IMR-90 (cell line): ENCODE measurements around the gene CETP. TPM values are rescaled to one million over a fixed set of nuclear protein-coding genes. Genes with fewer than 3 reads are reported as not detected.

Experiments used
- ATAC-seq: fragments of 200-7000 bp; cut with Tn5 transposase; 2 replicates; pipeline ENCODE4 v1.9.1; 2020; ENCODE audit warnings: low read depth, mild to moderate bottlenecking, moderate library complexity
- BruUV-seq: library from RNA; stranded (reverse); fragments of 400-500 nt; replicated peaks from 2 replicates; lab custom pipeline; 2021; lab: Mats Ljungman, UMichigan
- CTCF ChIA-PET: fragments of 300-600 bp; formaldehyde crosslinking; extraction: SDS; loops from one replicate; lab custom pipeline; 2021; ENCODE audit warnings: antibody characterized with exemption; lab: Yijun Ruan, JAX
- POLR2A ChIA-PET: fragments of 300-600 bp; sonication (Branson Sonifier 250); formaldehyde crosslinking; loops from one replicate; lab custom pipeline; 2022; ENCODE audit warnings: antibody characterized with exemption; ENCODE audit not compliant: unreplicated experiment; lab: Charles Lee
- DNase-seq: peaks from one replicate; pipeline ENCODE4 v3.0.0; 2013
- H2AFZ ChIP-seq: replicated peaks from 2 replicates; pipeline ENCODE3; 2013; ENCODE audit warnings: low read length, mild to moderate bottlenecking; ENCODE audit not compliant: poor library complexity
- H2AK5ac ChIP-seq: 2 replicates; pipeline ENCODE4 v1.6.1; 2013; ENCODE audit warnings: low read depth, low read length, inconsistent platforms
- H2AK9ac ChIP-seq: replicated peaks from 2 replicates; pipeline ENCODE3; 2013; ENCODE audit warnings: mild to moderate bottlenecking, low read depth, low read length, moderate library complexity; ENCODE audit not compliant: poor library complexity
- H2BK120ac ChIP-seq: 2 replicates; pipeline ENCODE4 v1.6.1; 2013; ENCODE audit warnings: low read depth, low read length, inconsistent platforms
- H2BK15ac ChIP-seq: 3 replicates; pipeline ENCODE4 v1.6.1; 2013; ENCODE audit warnings: low read depth, low read length, inconsistent platforms
- H2BK20ac ChIP-seq: 2 replicates; pipeline ENCODE4 v1.6.1; 2013; ENCODE audit warnings: low read depth, mild to moderate bottlenecking, inconsistent platforms, low read length, moderate library complexity
- H2BK5ac ChIP-seq: 2 replicates; pipeline ENCODE4 v1.6.1; 2013; ENCODE audit warnings: mild to moderate bottlenecking, low read depth, low read length, inconsistent platforms; ENCODE audit not compliant: poor library complexity, severe bottlenecking
- H3K14ac ChIP-seq: replicated peaks from 2 replicates; pipeline ENCODE4 v1.6.1; 2013; ENCODE audit warnings: low read depth, low read length, inconsistent platforms
- H3K18ac ChIP-seq: 2 replicates; pipeline ENCODE4 v1.6.1; 2013; ENCODE audit warnings: low read depth, low read length, control low read depth
- H3K23ac ChIP-seq: 2 replicates; pipeline ENCODE4 v1.6.1; 2013; ENCODE audit warnings: low read depth, low read length, inconsistent platforms
- H3K27ac ChIP-seq: 2 replicates; pipeline ENCODE4 v1.5.1; 2013; ENCODE audit warnings: mild to moderate bottlenecking, control low read depth, low read length; ENCODE audit not compliant: insufficient read depth
- H3K27me3 ChIP-seq: 2 replicates; pipeline ENCODE4 v1.6.1; 2013; ENCODE audit warnings: low read length; ENCODE audit not compliant: control insufficient read depth, insufficient read depth
- H3K36me3 ChIP-seq: 2 replicates; pipeline ENCODE4 v1.6.1; 2013; ENCODE audit warnings: low read length, mixed read lengths; ENCODE audit not compliant: control insufficient read depth, insufficient read depth
- H3K4ac ChIP-seq: 2 replicates; pipeline ENCODE4 v1.6.1; 2013; ENCODE audit warnings: low read depth, low read length, inconsistent platforms
- H3K4me1 ChIP-seq: 2 replicates; pipeline ENCODE4 v1.6.1; 2013; ENCODE audit warnings: low read length, mixed read lengths; ENCODE audit not compliant: control insufficient read depth, insufficient read depth
- H3K4me2 ChIP-seq: 2 replicates; pipeline ENCODE4 v1.6.1; 2013; ENCODE audit warnings: low read depth, mild to moderate bottlenecking, control low read depth, low read length, moderate library complexity
- H3K4me3 ChIP-seq: 2 replicates; pipeline ENCODE4 v1.5.1; 2013; ENCODE audit warnings: low read depth, mild to moderate bottlenecking, control low read depth, low read length, moderate library complexity; ENCODE audit not compliant: insufficient read depth
- H3K56ac ChIP-seq: 2 replicates; pipeline ENCODE4 v1.6.1; 2013; ENCODE audit warnings: low read length, inconsistent platforms; ENCODE audit not compliant: insufficient read depth; ENCODE audit errors: extremely low read depth
- H3K79me1 ChIP-seq, 2 experiments: 2 replicates each; pipeline ENCODE4 v1.6.1; 2013; ENCODE audit warnings: low read length in 2 of 2, inconsistent platforms in 1 of 2, low read depth in 1 of 2
- H3K9ac ChIP-seq: 2 replicates; pipeline ENCODE4 v1.6.1; 2013; ENCODE audit warnings: low read depth, low read length, control low read depth
- H3K9me1 ChIP-seq: 2 replicates; pipeline ENCODE4 v1.6.1; 2013; ENCODE audit warnings: low read length, inconsistent platforms; ENCODE audit not compliant: insufficient read depth
- H3K9me3 ChIP-seq: 2 replicates; pipeline ENCODE4 v1.6.1; 2013; ENCODE audit warnings: low read length; ENCODE audit not compliant: control insufficient read depth, insufficient read depth
- H4K20me1 ChIP-seq: 2 replicates; pipeline ENCODE4 v1.6.1; 2013; ENCODE audit warnings: low read length, inconsistent platforms; ENCODE audit not compliant: insufficient read depth
- H4K5ac ChIP-seq: 2 replicates; pipeline ENCODE4 v1.6.1; 2013; ENCODE audit warnings: mild to moderate bottlenecking, low read depth, low read length, control low read depth
- H4K8ac ChIP-seq, 2 experiments: 2 replicates each; pipeline ENCODE4 v1.6.1; 2013; ENCODE audit warnings: low read depth in 2 of 2, low read length in 2 of 2, control low read depth in 1 of 2, inconsistent platforms in 1 of 2
- H4K91ac ChIP-seq: 2 replicates; pipeline ENCODE4 v1.6.1; 2013; ENCODE audit warnings: low read depth, low read length, inconsistent platforms; ENCODE audit not compliant: insufficient read depth
- BHLHE40 ChIP-seq: fragments of 150-350 bp; IDR thresholded peaks from 2 replicates; pipeline ENCODE4 v1.6.1; 2016; ENCODE audit warnings: mild to moderate bottlenecking, low read depth, low read length
- CEBPB ChIP-seq: IDR thresholded peaks from 2 replicates; pipeline ENCODE4 v1.6.1; 2012; ENCODE audit warnings: low read depth, low read length, improper control_type of control experiment
- CHD1 ChIP-seq: IDR thresholded peaks from 2 replicates; pipeline ENCODE4 v1.6.1; 2012; ENCODE audit warnings: low read depth, low read length, improper control_type of control experiment
- CTCF ChIP-seq: conservative IDR thresholded peaks from 2 replicates; pipeline ENCODE4 v1.5.1; 2012; ENCODE audit warnings: mild to moderate bottlenecking, low read depth, low read length, improper control_type of control experiment
- MAFK ChIP-seq: IDR thresholded peaks from 2 replicates; pipeline ENCODE4 v1.6.1; 2012; ENCODE audit warnings: low read depth, low read length, improper control_type of control experiment
- MAZ ChIP-seq: IDR thresholded peaks from 2 replicates; pipeline ENCODE4 v1.6.1; 2012; ENCODE audit warnings: low read depth, mild to moderate bottlenecking, low read length, improper control_type of control experiment, moderate library complexity, borderline replicate concordance
- MXI1 ChIP-seq: IDR thresholded peaks from 2 replicates; pipeline ENCODE4 v1.6.1; 2012; ENCODE audit warnings: low read depth, mild to moderate bottlenecking, low read length, moderate library complexity, borderline replicate concordance
- NFE2L2 ChIP-seq: fragments of 150-350 bp; IDR thresholded peaks from 2 replicates; pipeline ENCODE4 v1.6.1; 2016; ENCODE audit warnings: low read depth, mild to moderate bottlenecking, low read length
- POLR2A ChIP-seq: IDR thresholded peaks from 2 replicates; pipeline ENCODE4 v1.6.1; 2012; ENCODE audit warnings: mild to moderate bottlenecking, low read depth, low read length
- RAD21 ChIP-seq: IDR thresholded peaks from 2 replicates; pipeline ENCODE4 v1.6.1; 2012; ENCODE audit warnings: low read length, improper control_type of control experiment
- RCOR1 ChIP-seq: IDR thresholded peaks from 2 replicates; pipeline ENCODE4 v1.6.1; 2012; ENCODE audit warnings: mild to moderate bottlenecking, low read length, improper control_type of control experiment; ENCODE audit not compliant: insufficient replicate concordance
- RFX5 ChIP-seq: IDR thresholded peaks from 2 replicates; pipeline ENCODE4 v1.8.0; 2012; ENCODE audit warnings: low read depth, mild to moderate bottlenecking, low read length, moderate library complexity
- SMC3 ChIP-seq: fragments of 150-350 bp; IDR thresholded peaks from 2 replicates; pipeline ENCODE4 v1.6.1; 2016; ENCODE audit warnings: low read depth, mild to moderate bottlenecking, antibody characterized with exemption, low read length, moderate library complexity
- USF2 ChIP-seq: fragments of 150-350 bp; IDR thresholded peaks from 2 replicates; pipeline ENCODE4 v1.6.1; 2017; ENCODE audit warnings: mild to moderate bottlenecking, antibody characterized with exemption, low read length, low read depth
- WGBS, 2 experiments: methylation state at CpG; one replicate each; pipeline versions ENCODE4 v1.1.5 to v1.1.7; 2013; ENCODE audit warnings: missing lambda C conversion rate in 2 of 2; ENCODE audit not compliant: insufficient read length in 1 of 2; ENCODE audit errors: extremely low coverage in 2 of 2; 5-methylcytosine and 5-hydroxymethylcytosine counted together
- dilution Hi-C: fragments of 300-500 bp; cut with HindIII; formaldehyde crosslinking; loops from one replicate; pipeline ENCODE4 v1.14.3; 2018; ENCODE audit warnings: low sequenced_read_pairs; ENCODE audit not compliant: unreplicated experiment
- in situ Hi-C: fragments of 300-500 bp; cut with MboI; formaldehyde crosslinking; loops from 3 replicates; pipeline ENCODE4 v1.14.3; 2019; ENCODE audit warnings: low sequenced_read_pairs, inconsistent platforms, mixed read lengths
- intact Hi-C: fragments of 100-400 bp; cut with micrococcal nuclease; formaldehyde crosslinking; loops from 2 replicates; pipeline ENCODE4 v1.10.0; 2022
- polyA plus RNA-seq, 3 experiments: library from polyadenylated mRNA; depleted of rRNA; stranded (reverse); fragments of >200 nt; gene quantifications; 2 replicates each; pipeline ENCODE4 v1.2.3, GENCODE V29; 2012; ENCODE audit warnings: low replicate concordance in 1 of 3
- total RNA-seq: library from RNA; depleted of rRNA; stranded (reverse); fragments of >200 nt; gene quantifications from 2 replicates; pipeline ENCODE4 v1.2.3, GENCODE V29; 2012
- TF ChIP-seq, protein P1 (sequence below): fragments of 150-350 bp; IDR thresholded peaks from 2 replicates; pipeline ENCODE4 v1.6.1; 2016; ENCODE audit warnings: low read depth, mild to moderate bottlenecking, low read length, moderate library complexity, borderline replicate concordance

The CETP gene
- total and polyA plus RNA-seq, 2 of the 4 experiments (the other 2 are of a cell fraction), result not detected

DNA sequence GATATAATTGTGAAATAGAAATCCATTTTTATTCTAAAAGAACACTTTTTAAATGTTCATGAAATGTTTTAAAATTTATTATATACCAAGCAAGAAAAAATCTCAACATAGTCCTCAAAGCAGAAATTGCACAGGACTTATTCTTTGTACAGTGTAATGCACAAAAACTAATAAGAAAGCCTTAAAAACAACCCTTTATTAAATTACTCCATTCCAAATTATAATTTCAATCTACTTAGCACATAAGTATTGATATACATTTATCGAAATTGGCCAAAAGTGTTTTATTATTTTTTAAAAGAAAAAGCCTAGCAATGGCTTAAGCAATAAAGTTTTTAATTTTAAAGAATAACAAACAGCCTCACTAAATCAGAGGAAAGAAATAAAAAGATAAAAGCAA, 46.7 kb downstream of the CETP start:
- H2BK20ac ChIP-seq, result no peak overlapping the region
- TF ChIP-seq NFE2L2 (no peak), CEBPB (no peak), CHD1 (no peak), RCOR1 (no peak), POLR2A (no peak), RAD21 (no peak), MAZ (no peak), CTCF (no peak), RFX5 (no peak), SMC3 (no peak), BHLHE40 (no peak), MXI1 (no peak), USF2 (no peak), MAFK (no peak)
- TF ChIP-seq, protein P1, sequence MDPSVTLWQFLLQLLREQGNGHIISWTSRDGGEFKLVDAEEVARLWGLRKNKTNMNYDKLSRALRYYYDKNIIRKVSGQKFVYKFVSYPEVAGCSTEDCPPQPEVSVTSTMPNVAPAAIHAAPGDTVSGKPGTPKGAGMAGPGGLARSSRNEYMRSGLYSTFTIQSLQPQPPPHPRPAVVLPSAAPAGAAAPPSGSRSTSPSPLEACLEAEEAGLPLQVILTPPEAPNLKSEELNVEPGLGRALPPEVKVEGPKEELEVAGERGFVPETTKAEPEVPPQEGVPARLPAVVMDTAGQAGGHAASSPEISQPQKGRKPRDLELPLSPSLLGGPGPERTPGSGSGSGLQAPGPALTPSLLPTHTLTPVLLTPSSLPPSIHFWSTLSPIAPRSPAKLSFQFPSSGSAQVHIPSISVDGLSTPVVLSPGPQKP, result no peak
- WGBS, 2 experiments, result 100% methylated on average over 1 of the region's 1 CpG; no CpG with 5 or more reads in 1 of the 2 experiments
- no peak overlapping the region for H3K4ac ChIP-seq
- peaks cover 3% of the 10 kb centered on the region for H3K36me3 ChIP-seq
- H3K9me3 ChIP-seq, result no peaks in the 10 kb centered on the region
- H3K9me1 ChIP-seq, result peaks cover 9% of the 10 kb centered on the region
- H4K91ac ChIP-seq, result no peak overlapping the region
- no peak overlapping the region for H4K5ac ChIP-seq
- in situ Hi-C loops (no loop called here), intact Hi-C loops (no loop called here), dilution Hi-C loops (no loop called here)
- H3K23ac ChIP-seq, result no peak overlapping the region
- BruUV-seq, result no TSS peak
- H3K79me1 ChIP-seq, result peaks cover 7 to 44% of the 10 kb centered on the region in 2 experiments
- no peak overlapping the region for H2BK15ac ChIP-seq
- POLR2A ChIA-PET, result no interaction called here
- no peak overlapping the region for H3K4me2 ChIP-seq
- no peak overlapping the region for H3K18ac ChIP-seq
- no peak overlapping the region for H3K9ac ChIP-seq
- H2BK5ac ChIP-seq, result no peak overlapping the region
- CTCF ChIA-PET, result interaction anchor here (0.6 kb wide), 1 partner anchor 84 kb away, joined by 4 read pairs; the partner anchor contains the start of gene CPNE2
- H2AFZ ChIP-seq, result no peak overlapping the region
- no peak overlapping the region for H2AK9ac ChIP-seq
- H3K56ac ChIP-seq, result no peak overlapping the region
- H3K4me3 ChIP-seq, result no peak overlapping the region
- ATAC-seq (no peak), DNase-seq (no peak)
- H3K14ac ChIP-seq, result no peak overlapping the region
- no peaks in the 10 kb centered on the region for H4K20me1 ChIP-seq
- peaks cover 4% of the 10 kb centered on the region; the same call in 1 of the 2 replicates for H3K4me1 ChIP-seq
- no peak overlapping the region for H4K8ac ChIP-seq
- no peak overlapping the region for H2AK5ac ChIP-seq
- H2BK120ac ChIP-seq, result no peak overlapping the region
- H3K27me3 ChIP-seq, result no peaks in the 10 kb centered on the region
- no peak overlapping the region for H3K27ac ChIP-seq
